Psoas muscle (tissue), 8 donors: ENCODE results near the gene DNAJC1. TPM values are rescaled to one million over a fixed set of nuclear protein-coding genes. Genes with fewer than 3 reads are reported as not detected.
A peak's percentile ranks its signal among the peaks of the same experiment; 100 is the strongest.

ENCODE experiments used
- ATAC-seq, 4 donors: fragments of 200-7000 bp; cut with Tn5 transposase; one replicate each; pipeline ENCODE4 v1.9.1; 2020; ENCODE audit warnings: moderate library complexity in 3 of 4, mild to moderate bottlenecking in 2 of 4
- DNase-seq, 2 donors: peaks; one replicate each; pipeline ENCODE4 v3.0.0-alpha.2; 2020
- H3K27ac ChIP-seq: fragments of 200-600 bp; one replicate; pipeline ENCODE4 v1.8.0; 2022
- H3K27me3 ChIP-seq, 3 donors: fragments of 200-600 bp in 1 of 3; one replicate each; pipeline versions ENCODE4 v1.6.1 to v1.8.0; 2013 to 2022; ENCODE audit warnings: low read length in 2 of 3, mild to moderate bottlenecking in 2 of 3, moderate library complexity in 1 of 3; ENCODE audit not compliant: insufficient read depth in 3 of 3
- H3K36me3 ChIP-seq, 2 donors: fragments of 200-600 bp in 1 of 2; one replicate each; pipeline versions ENCODE4 v1.6.1 to v1.8.0; 2013 to 2022; ENCODE audit warnings: low read depth in 1 of 2, mild to moderate bottlenecking in 1 of 2, moderate library complexity in 1 of 2; ENCODE audit not compliant: insufficient read depth in 1 of 2
- H3K4me1 ChIP-seq: fragments of 200-600 bp; one replicate; pipeline ENCODE4 v1.8.0; 2022
- H3K4me3 ChIP-seq: fragments of 200-600 bp; one replicate; pipeline ENCODE4 v1.8.0; 2022; ENCODE audit warnings: mild to moderate bottlenecking
- H3K9me3 ChIP-seq: fragments of 200-600 bp; one replicate; pipeline ENCODE4 v1.8.0; 2022
- CTCF ChIP-seq: fragments of 200-600 bp; IDR thresholded peaks from one replicate; pipeline ENCODE4 v1.8.0; 2022; ENCODE audit warnings: antibody characterized with exemption
- WGBS, 3 donors: extraction: QIAGEN DNeasy Blood & Tissue Kit; methylation state at CpG; one replicate each; pipeline versions ENCODE4 v1.1.6 to v1.1.7; 2013; 5-methylcytosine and 5-hydroxymethylcytosine counted together
- intact Hi-C, 2 donors: fragments of 100-400 bp; cut with DNase I; formaldehyde crosslinking; loops; one replicate each; pipeline versions ENCODE4 v1.11.0 to v1.14.2; 2022
- long read RNA-seq, 2 donors: library from polyadenylated mRNA; unstranded; transcript quantifications; one replicate each; pipeline ENCODE4 v2.0.0, GENCODE V29; 2021
- polyA plus RNA-seq, 3 donors: library from polyadenylated mRNA; stranded (reverse); fragments of 200-250 nt; gene quantifications; one replicate each; pipeline ENCODE4 v1.2.3, GENCODE V29; 2013
- total RNA-seq, 4 donors: library from RNA; stranded (reverse); fragmentation: NEBNext Ultra II Directional in 2 of 4; extraction: Animal tissue kit (Norgen Biotek cat#: 25700) in 2 of 4; gene quantifications; one replicate each; pipeline versions ENCODE4 v1.2.1 to v1.2.4, GENCODE V29; 2021 to 2023
- donor health status: healthy with polysubstance abuse.
- donor health status: DM: no; HTN: no; CAD: no; lungs with moderate emphysema.
- donor health status: Bipolar disorder and iron deficiency.
- donor health status: healthy.
- donor health status: DM: yes; HTN: yes; CAD: no.
- donor health status: DM: no; HTN: no; CAD: no.
- donor health status: DM: no; HTN: no; CAD: no.
- donor health status: DM: yes; HTN: yes; CAD: no.

Gene DNAJC1
- total RNA-seq (10 to 100 TPM in 3 of 4 donors, 1 to 10 TPM in 1; 6.7 to 18.8 (median 11.3) TPM), polyA plus RNA-seq (10 to 100 TPM; 13.2 to 21.5 (median 18.3) TPM)
- long read RNA-seq, donor 1, transcript DNAJC1-202 (12 exons, 2,106 nt): major isoform, 8 of 10 reads
- long read RNA-seq, donor 1, partial matches to known transcripts: 1 of 10 reads
- long read RNA-seq, donor 1, other reads (novel, unspliced or antisense): 1 of 10 reads
- long read RNA-seq, donor 2, transcript DNAJC1-202 (12 exons, 2,106 nt): major isoform, 10 of 25 reads
- long read RNA-seq, donor 2, partial matches to known transcripts: 11 of 25 reads
- long read RNA-seq, donor 2, other reads (novel, unspliced or antisense): 4 of 25 reads

GRCh38 chr10:22003177-22003963 is at the start of gene DNAJC1:
TSS of gene DNAJC1 (minus strand) at chr10:22003730. CDS start at chr10:22003434, 296 bp downstream.
- Histone ChIP-seq H3K4me3 (peak within 1 kb of the TSS; percentile 78), H3K4me1 (peaks cover 12% of the 10 kb centered on the region), H3K27me3 (no peaks in the 10 kb centered on the region), H3K9me3 (no peaks in the 10 kb centered on the region), H3K36me3 (no peaks in the 10 kb centered on the region), H3K27ac (peak within 1 kb of the TSS; percentile 94)
- peak; percentile 97 to 99 (median 98) for ATAC-seq
- intact Hi-C loops: loop anchor here (5.0 to 10.0 kb wide), 7 partner anchors 221 to 1064 kb away; partner anchors contain the start of gene BMI1 (in 1 of the 2)
- no peak for TF ChIP-seq CTCF
- 0% methylated on average over 61 to 83 of the region's 83 CpGs for WGBS, 3 donors
- peak; percentile 99 for DNase-seq

- intact Hi-C loops: no loop called here
- DNase-seq: no peak
- H3K36me3 ChIP-seq: no peaks in the 10 kb centered on the region
- WGBS, 3 donors: 93% methylated on average over 5 of the region's 5 CpGs
- no peak for ATAC-seq
- no peaks in the 10 kb centered on the region for H3K27me3 ChIP-seq
- TF ChIP-seq CTCF: no peak
- H3K9me3 ChIP-seq: no peaks in the 10 kb centered on the region
- no peak overlapping the region for H3K27ac ChIP-seq
- H3K4me1 ChIP-seq: no peaks in the 10 kb centered on the region
- H3K4me3 ChIP-seq: no peak overlapping the region
Measured at GRCh38 chr10:22053048-22053447, 49.5 kb upstream of the DNAJC1 start.

GRCh38 chr10:22049635-22050034 is 46.1 kb upstream of the DNAJC1 start:
- no peaks in the 10 kb centered on the region for H3K4me1 ChIP-seq
- H3K27ac ChIP-seq: no peak overlapping the region
- no peaks in the 10 kb centered on the region for H3K36me3 ChIP-seq
- intact Hi-C loops: no loop called here
- ATAC-seq: no peak
- peaks cover 0 to 2% (median 0%) of the 10 kb centered on the region in 3 donors for H3K27me3 ChIP-seq
- WGBS, 3 donors: 69 to 76% (median 74%) methylated on average over 3 of the region's 3 CpGs
- H3K9me3 ChIP-seq: no peaks in the 10 kb centered on the region
- H3K4me3 ChIP-seq: no peak overlapping the region
- no peak for DNase-seq
- TF ChIP-seq CTCF: no peak

- Histone ChIP-seq H3K27me3 (peaks cover 0 to 2% (median 0%) of the 10 kb centered on the region in 3 donors), H3K4me3 (no peak overlapping the region), H3K27ac (no peak overlapping the region), H3K9me3 (no peaks in the 10 kb centered on the region), H3K4me1 (no peaks in the 10 kb centered on the region), H3K36me3 (no peaks in the 10 kb centered on the region)
- 79 to 94% (median 89%) methylated on average over 1 of the region's 1 CpG for WGBS, 3 donors
- intact Hi-C loops: no loop called here
- TF ChIP-seq CTCF: no peak
- no peak for DNase-seq
- ATAC-seq: no peak
Measured at GRCh38 chr10:22047812-22048211, 44.3 kb upstream of the DNAJC1 start.
